ENCODE measurements around the gene ATP9A.
"Not testable (repeated sequence)": the region's sequence is repeated elsewhere in the genome, so short reads cannot be mapped to it uniquely, and the experiment has no call there.

ATP9A gene

DNA sequence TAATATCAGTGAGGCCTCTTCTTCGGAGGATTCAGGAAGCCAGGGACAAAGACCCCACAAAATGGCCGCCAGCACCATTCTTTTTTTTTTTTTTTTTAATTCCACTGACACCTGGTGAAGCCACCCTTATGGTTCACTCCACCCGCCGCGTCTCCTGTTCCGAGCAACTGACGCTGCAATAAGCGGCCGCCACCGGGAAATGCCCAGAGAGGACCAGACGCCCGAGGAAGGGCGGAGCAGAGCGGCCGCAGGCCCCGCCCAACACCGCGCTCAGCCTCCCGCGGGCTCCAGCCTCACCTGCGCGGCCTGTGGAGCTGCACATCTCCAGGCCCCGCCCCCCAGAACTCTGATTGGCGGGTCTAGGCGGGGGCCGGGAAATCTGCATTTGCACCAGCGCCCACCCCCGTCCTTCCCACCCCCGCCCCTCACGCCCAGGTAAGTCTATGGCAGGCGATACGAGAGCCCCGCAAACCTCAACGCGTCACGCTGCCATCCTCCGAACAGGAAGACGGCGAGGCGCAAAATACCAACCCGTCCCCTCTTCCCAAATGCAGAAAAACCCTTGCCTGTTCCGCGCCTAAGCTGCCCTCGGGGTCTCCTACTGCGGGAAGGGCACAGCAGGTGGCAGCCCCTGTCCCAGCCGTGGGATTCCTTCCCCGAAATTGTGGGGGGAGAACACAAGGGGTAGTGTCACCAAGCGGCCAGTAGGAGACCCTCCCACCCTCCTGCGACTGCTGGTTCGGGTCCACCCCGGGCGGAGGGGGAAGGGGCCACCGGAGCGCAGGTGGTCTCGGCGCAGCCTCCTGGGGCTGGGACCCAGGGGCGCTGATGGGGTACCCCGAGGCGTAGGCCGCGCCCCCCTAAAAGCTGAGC is 960 bp downstream of the ATP9A start:
- Histone ChIP-seq H3K27me3 (ENCODE audit: control insufficient read depth in 1 of 2, insufficient read depth in 2 of 2, low read length in 2 of 2) (no peaks in the 10 kb centered on the region), H3K9me3 (ENCODE audit: control insufficient read depth in 2 of 2, low read length in 2 of 2) (no peaks in the 10 kb centered on the region), H3K9ac (ENCODE audit: low read length in 2 of 2) (peak overlapping the region; percentile 79 to 82), H3K27ac (ENCODE audit: low read length) (peak overlapping the region; percentile 18), H3K36me3 (ENCODE audit: control insufficient read depth in 2 of 2, insufficient read depth in 2 of 2, low read length in 2 of 2) (no peaks in the 10 kb centered on the region), H3K4me1 (ENCODE audit: control insufficient read depth, insufficient read depth, low read length) (peaks cover 12% of the 10 kb centered on the region), H3K4me3 (ENCODE audit: low read length in 2 of 2) (peak overlapping the region; percentile 87 to 92)

DNA sequence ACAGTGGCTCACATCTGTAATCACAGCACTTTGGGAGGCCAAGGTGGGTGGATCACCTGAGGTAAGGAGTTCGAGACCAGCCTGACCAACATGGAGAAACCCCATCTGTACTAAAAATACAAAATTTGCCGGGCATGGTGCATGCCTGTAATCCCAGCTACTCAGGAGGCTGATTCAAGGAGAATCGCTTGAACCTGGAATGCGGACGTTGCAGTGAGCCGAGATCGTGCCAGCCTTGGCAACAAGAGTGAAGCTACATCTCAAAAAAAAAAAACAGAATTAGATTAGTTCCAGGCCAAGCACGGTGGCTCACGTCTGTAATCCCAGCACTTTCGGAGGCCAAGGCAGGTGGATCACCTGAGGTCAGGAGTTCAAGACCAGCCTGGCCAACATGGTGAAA is 2.8 kb downstream of the ATP9A start:
- H3K27ac ChIP-seq (ENCODE audit: low read length); H3K36me3 ChIP-seq (ENCODE audit: control insufficient read depth in 2 of 2, insufficient read depth in 2 of 2, low read length in 2 of 2); H3K4me3 ChIP-seq (ENCODE audit: low read length in 2 of 2); H3K9ac ChIP-seq (ENCODE audit: low read length in 2 of 2); H3K27me3 ChIP-seq (ENCODE audit: control insufficient read depth in 1 of 2, insufficient read depth in 2 of 2, low read length in 2 of 2); H3K9me3 ChIP-seq (ENCODE audit: control insufficient read depth in 2 of 2, low read length in 2 of 2): not testable (repeated sequence)
- H3K4me1 ChIP-seq (ENCODE audit: control insufficient read depth, insufficient read depth, low read length), result peaks cover 12% of the 10 kb centered on the region

DNA sequence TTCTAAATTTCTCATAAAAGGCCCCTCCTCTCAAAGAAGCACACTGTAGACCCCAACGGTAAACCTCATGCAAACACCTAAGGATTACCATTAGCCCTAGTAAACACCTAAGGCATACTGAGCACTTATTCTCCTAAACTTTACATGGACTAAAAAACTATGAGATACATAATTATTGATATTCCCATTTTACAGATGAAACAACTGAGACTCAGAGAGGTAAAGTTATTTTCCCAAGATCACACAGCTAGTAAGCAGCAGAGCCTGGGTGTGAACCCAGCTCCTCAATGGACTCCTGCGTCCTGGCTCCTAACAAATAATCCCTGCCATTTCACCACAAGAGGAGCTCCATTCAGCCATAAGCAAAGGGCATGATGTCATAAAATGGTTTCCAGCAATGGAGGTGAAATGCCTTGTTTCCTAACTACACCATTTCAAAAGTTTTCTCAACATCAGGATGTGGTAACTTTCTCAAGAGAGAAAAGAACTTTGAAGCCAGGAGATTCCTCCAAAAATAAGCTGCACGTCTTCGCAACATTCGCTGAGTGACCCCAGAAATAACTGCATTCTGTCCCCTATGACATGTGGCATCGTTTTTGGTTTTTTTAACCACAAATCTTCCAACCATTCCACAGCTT is 4.1 kb downstream of the ATP9A start:
- Histone ChIP-seq H3K27ac (ENCODE audit: low read length) (no peak overlapping the region), H3K36me3 (ENCODE audit: control insufficient read depth in 2 of 2, insufficient read depth in 2 of 2, low read length in 2 of 2) (no peaks in the 10 kb centered on the region), H3K4me3 (ENCODE audit: low read length in 2 of 2) (no peak overlapping the region), H3K4me1 (ENCODE audit: control insufficient read depth, insufficient read depth, low read length) (peaks cover 13% of the 10 kb centered on the region), H3K9me3 (ENCODE audit: control insufficient read depth in 2 of 2, low read length in 2 of 2) (no peaks in the 10 kb centered on the region), H3K9ac (ENCODE audit: low read length in 2 of 2) (no peak overlapping the region), H3K27me3 (ENCODE audit: control insufficient read depth in 1 of 2, insufficient read depth in 2 of 2, low read length in 2 of 2) (no peaks in the 10 kb centered on the region)

DNA sequence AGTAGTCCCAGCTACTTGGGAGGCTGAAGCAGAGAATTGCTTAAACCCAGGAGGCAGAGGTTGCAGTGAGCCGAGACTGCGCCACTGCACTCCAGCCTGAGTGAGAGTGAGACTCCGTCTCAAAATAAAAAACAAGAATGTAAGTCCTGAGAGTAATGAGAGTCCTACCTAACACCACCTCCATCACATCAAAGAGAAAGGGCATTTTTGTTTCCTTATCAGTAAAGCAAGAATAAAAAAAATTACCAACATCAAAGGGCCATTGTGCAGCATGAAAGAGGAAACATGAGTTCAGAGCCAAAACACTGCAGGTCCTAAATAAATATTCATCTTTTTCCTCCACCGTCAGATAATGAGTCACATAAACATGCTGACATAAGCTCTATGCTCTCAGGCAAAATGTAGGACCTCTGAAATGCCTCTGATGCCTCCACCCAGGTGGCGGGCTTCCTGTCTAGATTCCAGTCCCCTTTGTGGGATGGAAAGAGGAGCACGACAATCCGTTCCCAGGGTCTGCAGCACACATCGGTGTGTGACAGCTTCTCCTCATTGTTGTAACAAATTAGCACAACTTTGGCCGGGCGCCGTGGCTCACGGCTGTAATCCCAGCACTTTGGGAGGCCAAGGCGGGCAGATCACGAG is 7.2 kb downstream of the ATP9A start:
- H3K4me1 ChIP-seq (ENCODE audit: control insufficient read depth, insufficient read depth, low read length), result peaks cover 12% of the 10 kb centered on the region
- H3K27me3 ChIP-seq (ENCODE audit: control insufficient read depth in 1 of 2, insufficient read depth in 2 of 2, low read length in 2 of 2), result no peaks in the 10 kb centered on the region
- no peaks in the 10 kb centered on the region for H3K36me3 ChIP-seq (ENCODE audit: control insufficient read depth in 2 of 2, insufficient read depth in 2 of 2, low read length in 2 of 2)
- no peak overlapping the region for H3K9ac ChIP-seq (ENCODE audit: low read length in 2 of 2)
- no peak overlapping the region for H3K4me3 ChIP-seq (ENCODE audit: low read length in 2 of 2)
- H3K9me3 ChIP-seq (ENCODE audit: control insufficient read depth in 2 of 2, low read length in 2 of 2), result no peaks in the 10 kb centered on the region
- H3K27ac ChIP-seq (ENCODE audit: low read length), result no peak overlapping the region

DNA sequence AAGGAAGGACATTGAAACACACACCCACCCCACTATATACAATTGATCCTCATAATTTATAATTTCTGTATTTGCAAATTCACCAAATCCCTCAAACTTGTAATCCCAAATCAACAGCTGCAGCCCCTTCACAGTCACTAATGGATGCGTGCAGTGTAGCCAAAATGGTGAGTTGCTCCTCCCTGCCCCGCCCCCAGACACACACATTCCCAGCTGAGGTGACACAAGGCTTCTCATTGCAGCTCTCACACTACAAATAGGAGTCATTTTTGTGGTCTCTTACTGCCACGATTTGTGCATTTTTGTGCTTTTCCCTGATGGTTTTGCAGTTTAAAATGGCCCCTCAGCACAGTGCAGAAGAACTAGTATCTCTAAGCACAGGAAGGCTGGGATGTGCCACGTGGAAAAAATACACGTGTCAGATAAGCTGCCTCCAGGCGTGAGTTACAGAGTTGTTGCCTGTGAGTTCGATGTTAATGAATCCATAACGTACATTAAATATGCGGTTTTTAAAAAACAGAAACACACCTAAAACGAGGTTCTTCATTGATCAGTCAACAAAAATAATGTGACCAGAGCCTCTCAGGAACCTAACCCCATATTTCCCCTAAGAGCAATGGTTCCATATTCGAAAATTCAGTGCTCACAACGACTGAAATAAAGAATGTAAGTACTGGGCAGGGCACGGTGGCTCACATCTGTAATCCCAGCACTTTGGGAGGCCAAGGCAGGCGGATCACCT is 8.2 kb downstream of the ATP9A start:
- Histone ChIP-seq H3K4me1 (ENCODE audit: control insufficient read depth, insufficient read depth, low read length) (peaks cover 12% of the 10 kb centered on the region), H3K27ac (ENCODE audit: low read length) (no peak overlapping the region), H3K4me3 (ENCODE audit: low read length in 2 of 2) (no peak overlapping the region)

DNA sequence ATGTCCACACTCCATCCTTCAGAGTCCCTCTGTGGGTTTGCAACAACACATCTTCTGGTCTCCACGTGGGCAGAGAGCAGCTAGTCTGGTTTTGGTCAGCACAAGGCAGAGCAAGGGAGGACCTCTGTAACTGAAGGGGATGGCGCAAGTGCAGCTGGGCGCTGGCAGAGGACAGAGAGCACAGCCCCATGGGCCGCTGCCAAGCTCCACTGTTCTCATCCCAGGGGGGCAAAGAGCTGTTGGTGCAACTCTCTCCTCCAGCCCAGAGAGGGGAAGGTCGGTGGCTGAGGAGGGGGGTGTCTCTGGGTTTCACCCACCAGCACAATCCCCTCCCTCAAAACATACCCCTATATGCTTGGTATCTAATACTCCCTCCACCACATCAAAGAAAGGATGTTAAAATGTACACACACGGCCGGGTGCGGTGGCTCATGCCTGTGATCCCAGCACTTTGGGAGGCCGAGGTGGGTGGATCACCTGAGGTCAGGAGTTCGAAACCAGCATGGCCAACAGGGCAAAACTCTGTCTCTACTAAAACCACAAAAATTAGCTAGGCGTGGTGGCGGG is 9.1 kb downstream of the ATP9A start:
- Histone ChIP-seq H3K4me3 (ENCODE audit: low read length in 2 of 2) (no peak overlapping the region), H3K27ac (ENCODE audit: low read length) (no peak overlapping the region), H3K36me3 (ENCODE audit: control insufficient read depth in 2 of 2, insufficient read depth in 2 of 2, low read length in 2 of 2) (no peaks in the 10 kb centered on the region), H3K9me3 (ENCODE audit: control insufficient read depth in 2 of 2, low read length in 2 of 2) (no peaks in the 10 kb centered on the region), H3K9ac (ENCODE audit: low read length in 2 of 2) (no peak overlapping the region), H3K4me1 (ENCODE audit: control insufficient read depth, insufficient read depth, low read length) (peaks cover 12% of the 10 kb centered on the region), H3K27me3 (ENCODE audit: control insufficient read depth in 1 of 2, insufficient read depth in 2 of 2, low read length in 2 of 2) (no peaks in the 10 kb centered on the region)

More for the DNA sequence above, 8.2 kb downstream of the ATP9A start:
- H3K9ac ChIP-seq (ENCODE audit: low read length in 2 of 2), result no peak overlapping the region
- H3K36me3 ChIP-seq (ENCODE audit: control insufficient read depth in 2 of 2, insufficient read depth in 2 of 2, low read length in 2 of 2), result no peaks in the 10 kb centered on the region
- H3K27me3 ChIP-seq (ENCODE audit: control insufficient read depth in 1 of 2, insufficient read depth in 2 of 2, low read length in 2 of 2), result no peaks in the 10 kb centered on the region
- no peaks in the 10 kb centered on the region for H3K9me3 ChIP-seq (ENCODE audit: control insufficient read depth in 2 of 2, low read length in 2 of 2)

DNA sequence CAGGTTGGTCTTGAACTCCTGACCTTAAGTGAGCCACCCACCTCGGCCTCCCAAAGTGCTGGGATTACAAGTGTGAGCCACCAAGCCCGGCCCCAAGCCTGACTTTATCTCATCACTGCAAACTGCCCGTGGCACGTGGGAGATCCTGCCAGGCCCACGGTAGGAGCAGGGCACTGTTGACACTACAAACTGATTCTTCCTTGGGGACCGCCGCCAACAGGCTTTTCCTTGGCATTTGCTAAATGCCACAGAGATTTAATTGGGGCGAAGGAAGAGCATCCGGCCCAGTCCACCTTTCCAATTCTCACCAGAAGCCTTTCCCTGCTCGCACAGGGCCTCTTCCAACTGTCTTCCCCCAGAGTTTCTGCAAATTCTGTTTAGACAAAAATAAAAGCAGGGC is 11.0 kb downstream of the ATP9A start:
- H3K9ac ChIP-seq (ENCODE audit: low read length in 2 of 2), result no peak overlapping the region
- no peaks in the 10 kb centered on the region for H3K27me3 ChIP-seq (ENCODE audit: control insufficient read depth in 1 of 2, insufficient read depth in 2 of 2, low read length in 2 of 2)
- H3K36me3 ChIP-seq (ENCODE audit: control insufficient read depth in 2 of 2, insufficient read depth in 2 of 2, low read length in 2 of 2), result no peaks in the 10 kb centered on the region
- H3K9me3 ChIP-seq (ENCODE audit: control insufficient read depth in 2 of 2, low read length in 2 of 2), result no peaks in the 10 kb centered on the region
- no peak overlapping the region for H3K4me3 ChIP-seq (ENCODE audit: low read length in 2 of 2)
- H3K4me1 ChIP-seq (ENCODE audit: control insufficient read depth, insufficient read depth, low read length), result peaks cover 19% of the 10 kb centered on the region
- no peak overlapping the region for H3K27ac ChIP-seq (ENCODE audit: low read length)

DNA sequence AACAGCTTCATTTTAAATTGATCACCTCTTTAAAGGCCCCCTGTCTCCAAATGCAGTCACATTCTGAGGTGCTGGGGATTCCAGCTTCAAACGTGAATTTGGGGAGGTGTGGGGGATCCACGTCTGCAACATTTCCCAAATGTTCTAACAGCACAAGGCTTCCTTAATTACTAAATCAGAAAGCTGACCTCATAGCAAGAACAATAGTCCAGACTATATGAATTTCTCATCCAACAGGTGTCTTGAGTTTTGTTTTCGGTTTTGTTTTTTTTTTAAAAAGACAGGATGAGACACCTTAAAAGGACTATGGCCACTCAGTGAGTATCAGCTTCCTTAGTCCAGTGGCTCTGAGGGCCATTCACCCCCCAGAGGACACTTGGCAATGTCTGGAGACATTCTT is 11.5 kb downstream of the ATP9A start:
- Histone ChIP-seq H3K4me1 (ENCODE audit: control insufficient read depth, insufficient read depth, low read length) (peaks cover 24% of the 10 kb centered on the region), H3K27me3 (ENCODE audit: control insufficient read depth in 1 of 2, insufficient read depth in 2 of 2, low read length in 2 of 2) (no peaks in the 10 kb centered on the region), H3K9me3 (ENCODE audit: control insufficient read depth in 2 of 2, low read length in 2 of 2) (no peaks in the 10 kb centered on the region), H3K4me3 (ENCODE audit: low read length in 2 of 2) (no peak overlapping the region), H3K27ac (ENCODE audit: low read length) (peak overlapping the region; percentile 18), H3K36me3 (ENCODE audit: control insufficient read depth in 2 of 2, insufficient read depth in 2 of 2, low read length in 2 of 2) (no peaks in the 10 kb centered on the region), H3K9ac (ENCODE audit: low read length in 2 of 2) (no peak overlapping the region)

DNA sequence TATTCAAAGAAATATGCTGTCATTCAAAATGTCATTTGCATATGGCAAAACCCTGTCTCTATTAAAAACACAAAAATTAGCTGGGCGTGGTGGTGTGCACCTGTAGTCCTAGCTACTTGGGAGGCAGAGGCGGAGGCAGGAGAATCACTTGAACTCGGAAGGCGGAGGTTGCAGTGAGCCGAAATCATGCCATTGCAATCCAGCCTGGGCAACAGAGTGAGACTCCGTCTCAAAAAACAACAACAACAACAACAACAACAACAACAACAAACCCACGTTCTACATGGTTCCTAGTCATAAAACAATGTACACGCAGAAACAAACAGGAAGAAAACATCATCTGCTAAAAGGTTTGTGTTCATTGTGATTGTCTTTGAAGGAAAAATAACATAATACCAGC is 15.0 kb downstream of the ATP9A start:
- H3K4me3 ChIP-seq (ENCODE audit: low read length in 2 of 2); H3K36me3 ChIP-seq (ENCODE audit: control insufficient read depth in 2 of 2, insufficient read depth in 2 of 2, low read length in 2 of 2); H3K27me3 ChIP-seq (ENCODE audit: control insufficient read depth in 1 of 2, insufficient read depth in 2 of 2, low read length in 2 of 2); H3K27ac ChIP-seq (ENCODE audit: low read length); H3K9me3 ChIP-seq (ENCODE audit: control insufficient read depth in 2 of 2, low read length in 2 of 2); H3K9ac ChIP-seq (ENCODE audit: low read length in 2 of 2): not testable (repeated sequence)
- H3K4me1 ChIP-seq (ENCODE audit: control insufficient read depth, insufficient read depth, low read length), result peaks cover 29% of the 10 kb centered on the region

DNA sequence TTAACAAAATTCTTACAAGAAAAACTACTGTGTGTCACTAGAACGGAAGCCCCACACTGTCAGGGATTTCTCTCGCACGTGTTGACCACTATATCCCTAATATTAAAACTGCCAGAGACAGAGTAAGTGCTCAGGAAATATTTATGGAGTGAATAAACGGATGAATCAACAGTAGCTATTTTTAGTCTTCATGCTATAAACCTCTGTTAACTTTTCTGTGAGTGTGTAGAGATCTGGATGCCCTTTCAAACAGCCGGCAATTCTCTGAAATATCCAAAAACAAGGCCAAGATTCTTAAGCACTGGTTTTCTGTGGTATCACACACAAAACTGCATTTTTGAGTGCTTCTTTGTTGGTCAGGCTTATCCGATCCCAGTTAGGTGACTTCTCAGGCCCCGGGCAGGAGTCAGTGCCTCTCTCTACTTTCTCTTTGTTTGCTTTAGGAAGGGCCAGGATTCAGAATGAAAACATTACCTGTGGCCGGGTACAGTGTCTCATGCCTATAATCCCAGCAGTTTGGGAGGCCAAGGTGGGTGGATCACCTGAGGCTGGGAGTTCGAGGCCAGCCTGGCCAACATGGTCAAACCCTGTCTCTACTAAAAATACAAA is 15.7 kb downstream of the ATP9A start:
- peak overlapping the region in 1 of 2 donors; percentile 47 for H3K9ac ChIP-seq (ENCODE audit: low read length in 2 of 2)
- no peaks in the 10 kb centered on the region for H3K9me3 ChIP-seq (ENCODE audit: control insufficient read depth in 2 of 2, low read length in 2 of 2)
- peak overlapping the region in 1 of 2 donors; percentile 57 for H3K4me3 ChIP-seq (ENCODE audit: low read length in 2 of 2)
- peak overlapping the region; percentile 18 for H3K27ac ChIP-seq (ENCODE audit: low read length)
- no peaks in the 10 kb centered on the region for H3K36me3 ChIP-seq (ENCODE audit: control insufficient read depth in 2 of 2, insufficient read depth in 2 of 2, low read length in 2 of 2)
- H3K4me1 ChIP-seq (ENCODE audit: control insufficient read depth, insufficient read depth, low read length), result peaks cover 28% of the 10 kb centered on the region
- H3K27me3 ChIP-seq (ENCODE audit: control insufficient read depth in 1 of 2, insufficient read depth in 2 of 2, low read length in 2 of 2), result no peaks in the 10 kb centered on the region

Data from stomach smooth muscle (tissue), 2 donors.